GM12891 (cell line): ENCODE measurements around the gene HCN1.

Source experiments
- POLR2A ChIP-seq: IDR thresholded peaks from 2 replicates; pipeline ENCODE4 v1.6.1; 2011; ENCODE audit warnings: low read depth, low read length, control low read depth
- TAF1 ChIP-seq: IDR thresholded peaks from 2 replicates; pipeline ENCODE4 v1.6.1; 2011; ENCODE audit warnings: low read depth, low read length, control low read depth

DNA sequence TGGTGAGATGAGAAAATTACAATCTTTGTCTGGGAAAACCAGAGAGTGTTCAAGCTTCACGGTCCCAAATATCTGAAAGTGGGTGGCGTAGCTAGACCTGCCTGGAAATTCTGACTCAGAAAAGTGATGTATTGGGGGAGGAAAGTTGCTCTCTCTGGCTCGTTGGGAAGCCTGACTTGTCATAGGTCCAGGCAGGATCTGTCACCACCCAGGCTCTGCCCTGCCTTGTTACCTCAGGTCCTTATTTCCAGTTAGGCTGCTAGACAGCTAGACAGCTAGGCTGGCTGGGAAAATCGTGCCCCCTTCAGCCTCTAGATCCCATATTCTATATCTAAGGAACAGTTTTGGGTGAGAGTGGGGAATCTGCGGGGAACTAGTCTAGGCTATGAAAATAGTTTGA lies 41.0 kb upstream of the HCN1 start:
- TF ChIP-seq TAF1 (no peak), POLR2A (no peak)
